Fibroblast of peridontal ligament (primary cell): Measurements from ENCODE around the gene ATP13A1.
"Not testable (repeated sequence)": the region's sequence is repeated elsewhere in the genome, so short reads cannot be mapped to it uniquely, and the experiment has no call there.

Experiments
- DNase-seq: peaks from one replicate; pipeline ENCODE4 v3.0.0-alpha.2; 2010; ENCODE audit errors: extremely low read depth

The ATP13A1 gene

DNA sequence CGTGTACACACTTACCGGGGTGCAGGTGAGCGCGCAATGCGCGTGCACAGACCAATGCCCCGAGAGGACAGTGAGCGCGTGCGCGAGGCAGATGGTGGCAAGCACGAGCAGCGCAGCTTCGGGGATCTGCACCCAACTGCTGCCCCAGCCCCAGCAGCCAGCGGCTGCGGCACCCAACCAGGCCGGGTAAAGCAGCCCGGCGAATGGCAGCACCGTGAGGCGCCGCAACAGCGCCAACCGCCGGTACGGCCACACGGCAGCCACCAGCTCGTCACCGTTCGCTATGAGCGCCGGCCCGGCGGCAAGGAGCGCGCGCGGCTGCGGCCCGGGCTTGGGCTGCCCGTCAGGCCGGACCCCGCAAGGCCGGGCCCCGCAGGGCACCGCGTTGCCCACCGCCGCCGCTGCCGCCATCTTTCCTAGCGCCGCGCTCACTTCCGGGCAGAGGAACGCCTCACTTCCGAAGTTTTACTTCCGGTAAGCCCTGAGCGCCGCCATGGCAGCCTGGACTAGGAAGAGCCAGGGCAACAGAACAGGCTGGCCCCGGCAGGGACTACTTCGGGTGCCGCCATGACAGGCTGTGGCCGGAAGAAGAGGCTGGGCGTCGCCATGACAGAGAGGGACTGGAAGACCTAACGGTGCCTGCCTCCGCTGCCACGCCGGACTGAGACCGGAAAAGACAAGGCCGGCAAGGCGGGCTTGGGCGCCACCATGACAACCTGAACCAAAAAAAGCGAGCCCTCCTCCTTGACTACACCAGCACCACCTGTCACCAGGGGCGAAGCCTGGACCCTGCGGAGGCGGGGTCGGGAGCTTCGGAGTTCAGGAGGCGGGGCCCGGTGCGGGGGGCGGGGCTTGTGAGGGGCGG is at the start of gene ATP13A1:
Gene ATP13A1, minus strand, starts transcription at position 421 of the 865 bp plus-strand sequence. Its CDS starts 10 bp downstream, at position 411.
- DNase-seq = peak; percentile 96

DNA sequence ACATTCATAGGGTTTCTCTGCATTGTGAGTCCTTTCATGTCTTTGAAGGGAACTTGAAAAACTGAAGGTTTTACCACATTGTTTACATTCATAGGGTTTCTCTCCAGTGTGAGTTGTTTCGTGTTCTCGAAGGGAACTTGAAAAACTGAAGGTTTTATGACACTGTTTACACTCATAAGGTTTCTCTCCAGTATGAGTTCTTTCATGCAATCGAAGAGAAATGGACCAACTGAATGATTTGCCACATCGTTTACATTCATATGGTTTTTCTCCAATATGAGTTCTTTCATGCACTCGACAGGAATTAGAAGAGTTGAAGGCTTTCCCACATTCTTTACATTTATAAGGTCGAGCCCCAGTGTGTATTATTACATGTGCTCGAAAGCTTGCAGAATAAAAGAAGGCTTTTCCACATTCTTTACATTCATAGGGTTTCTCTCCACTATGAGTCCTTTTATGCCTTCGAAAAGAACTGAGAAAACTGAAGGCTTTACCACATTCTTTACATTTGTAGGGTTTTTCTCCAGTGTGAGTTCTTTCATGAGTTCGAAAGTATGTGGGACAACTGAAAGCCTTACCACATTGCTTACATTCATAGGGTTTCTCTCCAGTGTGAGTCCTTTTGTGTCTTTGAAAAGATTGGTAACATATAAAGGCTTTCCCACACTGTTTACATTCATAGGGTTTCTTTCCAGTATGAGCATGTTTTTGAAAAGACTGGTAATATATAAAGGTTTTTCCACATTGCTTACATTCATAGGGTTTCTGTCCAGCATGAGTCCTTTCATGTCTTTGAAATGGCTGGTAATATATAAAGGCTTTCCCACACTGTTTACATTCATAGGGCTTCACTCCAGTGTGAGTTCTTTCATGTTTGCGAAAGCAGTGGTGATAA is 48.7 kb upstream of the ATP13A1 start:
- no peak for DNase-seq

DNA sequence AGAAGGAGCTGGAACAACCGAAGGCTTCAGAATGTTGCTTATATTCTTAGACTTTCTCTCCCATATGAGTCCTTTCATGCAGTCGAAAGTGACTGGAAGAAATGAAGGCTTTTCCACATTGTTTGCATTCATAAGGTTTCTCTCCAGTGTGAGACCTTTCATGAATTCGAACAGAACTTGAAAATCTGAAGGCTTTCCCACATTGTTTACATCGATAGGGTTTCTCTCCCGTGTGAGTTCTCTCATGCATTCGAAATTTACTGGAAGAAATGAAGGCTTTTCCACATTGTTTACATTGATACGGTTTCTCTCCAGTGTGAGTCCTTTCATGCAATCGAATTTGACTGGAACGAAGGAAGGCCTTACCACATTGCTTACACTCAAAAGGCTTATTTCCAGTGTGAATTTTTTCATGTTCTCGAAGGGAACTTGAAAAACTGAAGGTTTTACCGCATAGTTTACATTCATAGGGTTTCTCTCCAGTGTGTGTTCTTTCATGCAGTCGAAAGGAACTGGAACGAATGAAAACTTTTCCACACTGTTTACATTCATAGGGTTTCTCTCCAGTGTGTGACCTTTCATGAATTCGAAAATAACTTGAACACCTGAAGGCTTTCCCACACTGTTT is 47.9 kb upstream of the ATP13A1 start:
- DNase-seq = no peak

DNA sequence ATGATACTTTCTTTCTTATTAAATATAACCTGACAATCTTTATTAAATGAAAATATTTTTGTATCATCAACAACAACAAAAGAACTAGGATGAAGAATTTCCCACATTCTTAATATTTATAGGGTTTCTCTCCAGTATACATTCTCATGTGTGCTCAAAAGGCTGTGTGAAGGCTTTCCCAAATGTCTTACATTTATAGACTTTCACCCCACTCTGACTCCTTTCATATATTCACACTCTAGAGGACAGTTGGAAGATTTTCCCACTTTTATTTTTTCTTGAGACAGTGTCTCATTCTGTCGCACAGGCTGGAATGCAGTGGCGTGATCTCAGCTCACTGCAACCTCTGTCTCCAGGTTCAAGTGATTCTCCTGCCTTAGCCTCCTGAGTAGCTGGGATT is 47.0 kb upstream of the ATP13A1 start:
- DNase-seq = no peak

DNA sequence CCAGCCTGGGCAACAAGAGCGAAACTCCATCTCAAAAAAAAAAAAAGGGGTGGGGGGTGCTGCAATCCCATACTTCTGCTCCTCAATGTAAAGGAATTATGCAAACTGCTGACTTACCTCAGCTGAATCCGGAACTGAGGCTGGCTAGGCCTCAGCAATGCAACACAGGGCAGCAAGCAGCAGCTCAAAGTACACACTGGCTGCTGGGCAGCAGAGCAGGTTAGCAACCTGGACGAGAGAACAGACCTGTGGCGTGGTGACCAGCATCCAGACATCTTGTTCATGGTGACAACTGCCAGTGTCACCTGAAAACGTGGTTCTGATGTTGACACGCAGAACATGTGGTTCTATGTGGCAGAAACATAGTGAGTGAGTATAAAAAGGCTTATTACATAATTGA is 41.4 kb upstream of the ATP13A1 start:
- no peak for DNase-seq

DNA sequence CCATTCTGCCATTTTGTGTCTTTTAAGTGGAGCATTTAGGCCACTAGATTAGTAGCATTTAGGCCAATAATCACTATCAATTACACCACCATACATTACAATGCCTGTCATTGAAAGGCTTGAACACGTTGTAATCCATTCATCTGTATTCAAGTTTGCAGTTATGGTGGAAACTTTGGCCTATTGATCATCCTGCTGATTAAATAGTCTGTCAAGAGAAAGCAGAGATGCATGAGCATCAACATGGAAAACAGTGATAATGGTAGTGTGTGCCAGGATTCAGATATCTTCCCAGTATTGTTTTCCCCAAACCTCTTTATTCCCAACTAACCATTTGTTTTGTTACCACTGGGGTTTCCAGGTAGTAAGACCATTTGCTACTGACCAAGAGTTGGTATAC is 37.0 kb upstream of the ATP13A1 start:
- DNase-seq = not testable (repeated sequence)

DNA sequence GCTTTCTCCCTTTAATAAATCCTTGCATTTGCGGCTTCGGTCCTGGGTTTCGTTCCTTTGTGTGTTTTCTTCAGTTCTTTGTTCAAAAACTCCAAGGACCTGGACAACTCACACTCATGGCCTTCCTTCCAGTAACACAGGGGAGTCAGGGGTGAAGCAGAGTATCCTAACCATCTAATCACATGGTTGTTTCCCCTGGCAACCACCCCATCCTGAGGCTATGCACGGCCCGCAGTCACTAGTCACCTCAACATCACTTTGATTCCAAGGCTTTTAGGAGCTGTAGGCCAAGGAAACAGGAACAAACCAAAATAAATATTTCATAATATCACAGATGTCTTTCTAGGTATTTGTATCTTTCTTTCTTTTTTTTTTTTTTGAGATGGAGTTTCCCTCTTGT is 34.1 kb upstream of the ATP13A1 start:
- no peak for DNase-seq

DNA sequence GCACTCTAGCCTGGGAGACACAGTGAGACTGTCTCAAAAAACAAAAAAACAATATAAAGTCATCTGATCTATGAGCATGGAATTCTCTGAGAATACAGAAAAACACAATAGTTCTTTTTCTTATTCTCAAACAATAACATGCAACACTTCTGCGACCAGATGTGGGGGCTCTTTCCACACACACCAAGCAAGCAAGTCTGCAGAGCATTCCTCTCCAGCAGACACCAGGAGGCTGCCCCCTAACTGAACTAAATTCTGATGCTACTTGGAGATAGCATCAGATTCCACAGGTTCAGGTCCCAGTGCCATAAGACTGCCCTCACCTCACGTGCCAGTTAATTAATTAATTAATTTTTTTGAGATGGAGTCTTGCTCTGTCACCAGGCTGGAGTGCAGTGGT is 32.9 kb upstream of the ATP13A1 start:
- no peak for DNase-seq

DNA sequence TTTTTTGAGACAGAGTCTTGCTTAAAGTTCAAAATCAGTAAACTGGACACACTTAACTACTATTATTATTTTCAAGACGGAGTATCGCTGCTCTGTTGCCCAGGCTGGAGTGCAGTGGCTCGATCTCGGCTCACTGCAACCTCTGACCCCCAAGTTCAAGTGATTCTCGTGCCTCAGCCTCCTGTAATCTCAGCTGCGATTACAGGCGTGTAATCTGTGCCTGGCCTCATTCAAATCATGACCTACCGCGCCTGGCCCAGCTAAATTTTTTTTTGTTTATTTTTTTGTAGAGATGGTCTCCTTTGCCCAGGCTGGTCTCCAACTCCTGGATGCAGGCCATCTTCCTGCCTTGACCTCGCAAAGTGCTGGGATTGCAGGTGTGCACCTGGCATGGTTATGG is 28.2 kb upstream of the ATP13A1 start:
- no peak for DNase-seq

DNA sequence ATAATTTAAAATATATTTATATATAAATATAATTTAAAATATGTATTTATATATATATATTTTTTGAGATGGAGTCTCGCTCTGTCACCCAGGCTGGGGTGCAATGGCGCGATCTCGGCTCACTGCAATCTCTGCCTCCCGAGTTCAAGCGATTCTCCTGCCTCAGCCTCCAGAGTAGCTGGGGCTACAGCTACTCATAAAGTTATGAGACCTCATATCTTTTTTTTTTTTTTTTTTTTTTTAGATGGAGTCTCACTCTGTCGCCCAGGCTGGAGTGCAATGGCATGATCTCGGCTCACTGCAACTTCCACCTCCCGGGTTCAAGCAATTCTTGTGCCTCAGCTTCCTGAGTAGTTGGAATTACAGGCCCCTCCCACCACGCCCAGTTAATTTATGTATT is 25.5 kb upstream of the ATP13A1 start:
- not testable (repeated sequence) for DNase-seq

DNA sequence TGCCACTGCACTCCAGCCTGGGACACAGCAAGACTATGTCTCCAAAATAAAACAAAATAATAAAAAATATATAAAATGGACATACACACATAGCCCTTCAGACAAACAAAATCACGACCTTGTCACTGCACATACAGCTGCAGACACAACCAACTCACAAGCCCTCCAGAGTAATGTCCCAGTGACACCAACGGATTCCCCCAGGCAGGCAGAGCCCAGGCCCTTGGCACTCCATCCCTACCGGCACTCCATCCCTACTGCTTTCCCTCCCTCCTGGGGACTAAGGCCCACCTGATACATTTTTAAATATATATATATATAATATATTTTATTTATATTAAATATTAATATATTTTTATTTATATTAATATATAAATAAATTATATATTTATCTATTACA is 23.6 kb upstream of the ATP13A1 start:
- no peak for DNase-seq

DNA sequence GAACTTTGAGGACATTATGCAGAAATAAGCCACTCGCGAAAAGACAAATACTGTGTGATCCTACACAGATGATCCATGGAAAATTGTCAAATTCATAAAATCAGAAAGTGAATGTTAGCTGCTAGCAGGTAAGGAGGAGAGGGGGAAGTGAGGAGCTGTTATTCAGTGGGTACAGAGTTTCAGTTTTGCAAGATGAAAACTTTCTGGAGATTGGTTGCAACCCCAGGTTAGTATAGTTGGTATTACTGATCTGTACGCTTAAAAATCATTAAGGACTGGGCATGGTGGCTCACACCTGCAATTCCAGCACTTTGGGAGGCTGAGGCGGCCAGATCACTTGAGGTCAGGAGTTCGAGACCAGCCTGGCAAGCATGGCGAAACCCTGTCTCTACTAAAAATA is 23.1 kb upstream of the ATP13A1 start:
- DNase-seq = no peak

DNA sequence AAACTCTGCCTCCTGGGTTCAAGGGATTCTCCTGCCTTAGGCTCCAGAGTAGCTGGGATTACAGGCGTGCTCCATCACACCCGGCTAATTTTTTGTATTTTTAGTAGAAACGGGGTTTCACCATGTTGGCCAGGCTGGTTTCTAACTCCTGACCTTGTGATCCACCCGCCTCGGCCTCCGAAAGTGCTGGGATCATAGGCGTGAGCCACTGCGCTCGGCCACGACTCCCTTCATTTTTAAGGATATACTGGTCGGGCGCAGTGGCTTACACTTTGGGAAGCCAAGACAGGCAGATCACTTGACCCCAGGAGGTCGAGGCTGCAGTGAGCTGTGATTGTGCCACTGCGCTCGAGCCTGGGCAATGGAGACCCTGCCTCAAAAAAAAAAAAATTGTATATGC is 22.6 kb upstream of the ATP13A1 start:
- not testable (repeated sequence) for DNase-seq

DNA sequence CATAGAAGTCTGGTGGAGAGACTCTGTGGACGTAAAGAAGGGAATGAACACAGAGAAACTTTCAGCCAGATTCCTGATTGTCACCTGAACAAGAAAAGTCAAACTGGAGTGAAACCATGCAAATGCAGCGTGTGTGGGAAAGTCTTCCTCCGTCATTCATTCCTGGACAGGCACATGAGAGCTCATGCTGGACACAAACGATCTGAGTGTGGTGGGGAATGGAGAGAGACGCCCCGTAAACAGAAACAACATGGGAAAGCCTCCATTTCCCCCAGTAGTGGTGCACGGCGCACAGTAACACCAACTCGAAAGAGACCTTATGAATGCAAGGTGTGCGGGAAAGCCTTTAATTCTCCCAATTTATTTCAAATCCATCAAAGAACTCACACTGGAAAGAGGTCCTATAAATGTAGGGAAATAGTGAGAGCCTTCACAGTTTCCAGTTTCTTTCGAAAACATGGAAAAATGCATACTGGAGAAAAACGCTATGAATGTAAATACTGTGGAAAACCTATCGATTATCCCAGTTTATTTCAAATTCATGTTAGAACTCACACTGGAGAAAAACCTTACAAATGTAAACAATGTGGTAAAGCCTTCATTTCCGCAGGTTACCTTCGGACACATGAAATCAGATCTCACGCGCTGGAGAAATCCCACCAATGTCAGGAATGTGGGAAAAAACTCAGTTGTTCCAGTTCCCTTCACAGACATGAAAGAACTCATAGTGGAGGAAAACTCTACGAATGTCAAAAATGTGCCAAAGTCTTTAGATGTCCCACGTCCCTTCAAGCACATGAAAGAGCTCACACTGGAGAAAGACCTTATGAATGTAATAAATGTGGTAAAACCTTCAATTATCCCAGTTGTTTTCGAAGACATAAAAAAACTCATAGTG is 15.9 kb upstream of the ATP13A1 start:
- DNase-seq = no peak

DNA sequence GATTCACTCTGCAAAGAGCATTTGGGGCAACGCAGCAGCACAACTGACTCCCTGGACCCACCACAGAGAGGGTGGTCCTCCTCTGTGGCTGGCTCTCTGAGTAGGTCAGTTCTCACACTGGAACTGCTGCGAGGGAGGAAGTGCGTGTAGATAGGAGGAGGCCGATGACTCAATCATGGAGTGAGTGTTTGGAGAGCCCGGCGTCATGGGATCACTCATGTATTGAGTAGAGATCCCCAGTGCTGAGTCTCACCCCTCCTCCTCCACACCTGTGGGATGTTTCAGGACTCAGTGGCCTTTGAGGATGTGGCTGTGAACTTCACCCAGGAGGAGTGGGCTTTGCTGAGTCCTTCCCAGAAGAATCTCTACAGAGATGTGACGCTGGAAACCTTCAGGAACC is 14.1 kb upstream of the ATP13A1 start:
- no peak for DNase-seq

DNA sequence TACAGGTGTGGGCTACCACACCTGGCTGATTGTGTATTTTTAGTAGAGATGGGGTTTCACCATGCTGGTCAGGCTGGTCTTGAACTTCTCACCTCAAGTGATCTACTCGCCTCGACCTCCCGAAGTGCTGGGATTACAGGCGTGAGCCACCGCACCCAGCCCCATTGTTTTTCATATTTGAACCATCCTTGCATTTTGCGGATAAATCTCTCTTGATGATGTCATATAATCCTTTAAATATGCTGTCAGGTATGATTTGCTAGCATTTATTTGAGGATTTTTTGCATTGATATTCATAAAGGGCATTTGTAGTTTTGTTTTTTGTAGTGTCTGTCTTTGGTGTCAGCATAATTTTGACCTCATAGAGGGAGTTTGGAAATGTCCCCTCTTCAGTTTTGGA is 10.8 kb upstream of the ATP13A1 start:
- no peak for DNase-seq

DNA sequence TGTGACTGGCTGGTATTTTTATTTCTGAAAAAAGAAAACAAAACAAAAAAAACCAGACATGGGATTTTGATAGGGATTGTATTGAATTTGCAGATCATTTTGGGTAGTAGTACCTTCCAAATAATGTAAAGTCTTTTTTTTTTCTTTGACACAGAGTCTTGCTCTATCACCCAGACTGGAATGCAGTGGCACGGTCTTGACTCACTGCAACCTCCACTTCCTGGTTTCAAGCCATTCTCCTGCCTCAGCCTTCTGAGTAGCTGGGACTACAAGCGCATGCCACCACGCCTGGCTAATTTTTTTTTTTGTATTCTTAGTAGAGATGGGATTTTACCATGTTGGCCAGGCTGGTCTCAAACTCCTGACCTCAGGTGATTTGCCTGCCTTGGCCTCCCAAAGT is 9.3 kb upstream of the ATP13A1 start:
- no peak for DNase-seq

DNA sequence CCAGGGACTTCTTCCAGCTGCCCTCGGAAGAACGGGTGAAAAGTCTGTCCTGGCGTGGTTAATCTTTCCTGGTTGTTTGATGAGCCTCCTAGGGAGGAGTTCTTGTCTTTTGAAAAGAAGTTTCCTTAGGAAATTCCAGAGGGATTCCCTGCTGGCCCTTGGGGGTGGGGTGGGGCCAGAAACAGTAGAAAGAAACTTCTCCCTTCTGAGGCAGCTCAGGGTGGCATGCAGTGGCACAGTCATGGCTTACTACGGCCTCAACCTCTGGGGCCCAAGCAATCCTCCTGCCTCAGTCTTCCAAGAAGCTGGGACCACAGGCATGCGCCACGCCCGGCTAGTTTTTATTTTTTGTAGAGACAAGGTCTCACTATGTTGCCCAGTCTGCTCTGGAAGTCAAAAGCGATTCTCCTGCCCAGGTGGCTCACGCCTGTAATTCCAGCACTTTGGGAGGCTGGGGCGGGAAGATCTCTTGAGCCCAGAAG is 6.6 kb upstream of the ATP13A1 start:
- no peak for DNase-seq

DNA sequence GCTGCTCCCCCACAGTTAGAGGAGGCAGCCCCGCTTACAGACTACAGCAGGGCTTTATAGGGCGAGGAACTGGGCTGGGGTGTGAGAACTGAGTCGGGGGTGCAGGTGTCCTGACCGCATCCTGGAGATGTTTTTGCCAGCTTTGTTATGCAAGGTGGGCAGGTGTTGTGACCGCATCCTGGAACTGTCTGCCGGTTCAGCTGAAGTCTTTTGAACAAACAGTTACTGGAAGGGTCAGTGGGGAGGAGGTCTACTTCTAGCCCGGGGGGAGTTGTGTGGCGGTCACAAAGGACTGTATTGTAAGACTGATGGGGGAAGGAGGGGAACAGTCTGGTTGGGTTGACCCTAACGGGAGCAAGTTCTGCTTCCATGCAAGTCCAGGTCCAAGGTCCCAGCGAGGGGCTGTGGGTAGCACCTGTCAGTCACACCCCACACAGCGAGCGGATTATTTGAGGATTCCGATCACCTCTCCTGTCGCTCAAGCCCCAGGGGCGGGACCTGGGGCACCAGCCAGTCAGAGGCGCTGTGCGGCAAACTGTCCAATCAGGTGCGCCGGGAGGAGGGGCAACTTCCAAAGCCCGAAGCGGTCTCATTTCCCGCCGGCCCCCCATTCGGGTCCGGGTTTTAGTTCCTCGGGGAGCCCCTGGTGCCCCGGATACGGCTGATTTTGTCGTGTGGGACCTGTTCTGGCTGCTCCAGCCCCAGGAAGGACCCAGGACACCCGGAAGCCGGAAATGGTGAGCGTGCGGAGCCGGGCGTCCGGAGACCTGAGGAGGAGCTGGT is 4.9 kb upstream of the ATP13A1 start, which contains the start of gene ZNF101:
Gene ZNF101, plus strand, starts transcription at position 610 of the 783 bp plus-strand sequence. Its CDS starts 125 bp downstream, at position 735.
- DNase-seq = peak; percentile 82

DNA sequence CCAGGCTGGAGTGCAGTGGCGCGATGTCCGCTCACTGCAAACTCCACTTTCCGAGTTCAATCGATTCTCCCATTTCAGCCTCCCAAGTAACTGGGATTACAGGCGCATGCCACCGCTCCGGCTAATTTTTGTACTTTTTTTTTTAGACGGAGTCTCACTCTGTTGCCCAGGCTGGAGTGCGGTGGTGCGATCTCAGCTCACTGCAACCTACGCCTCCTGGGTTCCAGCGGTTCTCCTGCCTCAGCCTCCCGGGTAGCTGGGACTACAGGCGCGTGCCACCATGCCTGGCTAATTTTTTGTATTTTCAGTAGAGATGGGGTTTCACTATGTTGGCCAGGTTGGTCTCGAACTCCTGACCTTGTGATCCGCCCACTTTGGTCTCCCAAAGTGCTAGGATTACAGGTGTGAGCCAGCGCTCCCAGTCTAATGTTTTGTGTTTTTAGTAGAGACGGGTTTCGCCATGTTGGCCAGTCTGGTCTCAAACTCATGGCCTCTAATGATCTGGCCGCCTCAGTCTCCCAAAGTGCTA is 2.0 kb upstream of the ATP13A1 start:
- not testable (repeated sequence) for DNase-seq
